Superior temporal gyrus (tissue), 1 donor: ENCODE measurements around the gene FHOD3.
A peak's percentile ranks its signal among the peaks of the same experiment; 100 is the strongest.
"Not testable (repeated sequence)": the region's sequence is repeated elsewhere in the genome, so short reads cannot be mapped to it uniquely, and the experiment has no call there.

ENCODE experiments used
- DNase-seq: peaks from one replicate; pipeline ENCODE4 v3.0.0-alpha.2; 2016; ENCODE audit errors: extremely low spot score

FHOD3 gene

GRCh38 chr18:36350251-36350651, 52.7 kb downstream of the FHOD3 start:
- DNase-seq, result no peak

DNA sequence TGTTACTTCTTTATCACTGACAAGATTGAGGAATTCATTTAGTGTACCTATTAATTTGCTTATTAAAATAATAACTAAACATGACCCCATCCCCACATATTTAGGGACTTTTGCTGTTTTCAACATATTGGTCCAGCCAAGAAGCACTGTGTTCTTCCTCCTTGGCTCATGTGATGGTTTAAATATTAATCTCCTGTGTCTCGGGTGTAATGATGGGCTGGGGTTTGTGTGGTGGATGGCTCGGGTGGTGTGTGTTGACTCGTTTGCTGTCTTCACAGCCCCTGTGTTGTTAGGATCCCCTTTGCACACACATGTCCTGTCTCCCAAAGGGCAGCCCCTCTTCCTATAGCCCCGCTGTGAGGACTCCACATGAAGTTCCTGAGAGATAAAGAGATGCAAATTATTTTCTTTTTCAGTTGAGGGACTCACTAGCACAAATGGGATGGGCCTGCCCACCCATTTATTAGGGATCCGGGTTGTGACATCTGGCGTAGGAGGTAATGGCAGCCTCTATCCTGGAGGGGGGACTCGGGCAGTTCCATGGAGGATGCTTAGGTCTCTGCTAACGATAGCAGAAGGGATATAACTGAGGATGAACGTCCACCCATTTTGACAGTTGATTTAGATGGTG, 53.4 kb downstream of the FHOD3 start:
- DNase-seq, result no peak

- DNase-seq, result peak; percentile 63
Observed at GRCh38 chr18:36352384-36352783, 54.9 kb downstream of the FHOD3 start.

- DNase-seq, result no peak
Observed at GRCh38 chr18:36354989-36355388, 57.5 kb downstream of the FHOD3 start.

GRCh38 chr18:36355511-36355910, 58.0 kb downstream of the FHOD3 start:
- DNase-seq, result no peak

- DNase-seq, result not testable (repeated sequence)
Observed at GRCh38 chr18:36356741-36357140, 59.2 kb downstream of the FHOD3 start.

GRCh38 chr18:36358141-36358540, 60.6 kb downstream of the FHOD3 start:
- no peak for DNase-seq

DNA sequence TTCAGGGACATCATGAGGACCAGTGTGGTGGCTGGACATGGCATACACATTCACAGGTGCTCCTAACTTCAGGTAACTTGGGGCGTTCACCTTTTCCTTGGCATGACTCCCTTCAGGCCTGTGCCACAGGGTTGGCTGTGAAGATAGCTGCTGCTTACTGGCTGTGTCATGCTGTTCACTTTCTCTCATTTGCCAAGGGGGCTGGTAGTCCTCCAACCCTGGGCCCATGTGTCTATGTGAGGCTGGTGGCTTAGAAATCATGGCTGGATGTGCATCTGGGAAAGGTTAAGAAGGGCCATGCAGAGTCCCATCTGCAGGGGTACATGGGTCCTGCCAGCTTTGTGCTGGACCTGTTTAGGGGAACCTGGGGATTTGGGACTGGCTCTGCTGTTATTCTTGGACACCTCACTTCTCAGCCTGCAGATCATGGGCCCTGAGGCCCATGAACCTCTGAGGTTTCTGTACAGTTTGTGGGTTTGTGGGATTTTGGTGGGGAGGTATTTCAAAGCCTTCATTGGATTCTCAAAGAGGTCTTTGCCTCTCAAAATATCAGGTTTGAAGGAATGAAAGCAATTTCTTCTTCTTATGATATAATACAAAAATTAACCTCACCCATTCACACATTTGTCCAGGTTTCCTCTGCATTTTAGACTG, 62.9 kb downstream of the FHOD3 start:
- DNase-seq, result no peak

- no peak for DNase-seq
Observed at GRCh38 chr18:36364911-36365624, 67.6 kb downstream of the FHOD3 start.

GRCh38 chr18:36365836-36366775, 68.6 kb downstream of the FHOD3 start:
- DNase-seq, result no peak

- no peak for DNase-seq
Observed at GRCh38 chr18:36366994-36367839, 69.7 kb downstream of the FHOD3 start.

DNA sequence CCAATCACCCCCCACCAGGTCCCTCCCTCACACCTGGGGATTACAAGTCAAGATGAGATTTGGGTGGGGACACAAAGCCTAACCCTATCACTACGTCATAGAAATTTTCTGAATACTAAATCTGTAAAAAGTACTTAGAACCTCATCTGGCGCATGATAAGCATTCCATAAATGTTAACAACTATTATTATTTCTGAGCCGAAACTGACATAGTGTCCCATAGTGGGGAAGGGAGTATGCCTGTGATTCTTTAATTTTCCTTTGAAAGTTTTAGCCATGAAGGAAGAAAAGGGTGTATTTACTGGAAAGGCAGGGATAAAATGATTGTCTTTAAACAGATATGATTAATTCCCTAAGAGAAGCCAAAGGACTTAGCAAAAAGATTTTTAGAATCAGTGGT, 71.4 kb downstream of the FHOD3 start:
- no peak for DNase-seq

DNA sequence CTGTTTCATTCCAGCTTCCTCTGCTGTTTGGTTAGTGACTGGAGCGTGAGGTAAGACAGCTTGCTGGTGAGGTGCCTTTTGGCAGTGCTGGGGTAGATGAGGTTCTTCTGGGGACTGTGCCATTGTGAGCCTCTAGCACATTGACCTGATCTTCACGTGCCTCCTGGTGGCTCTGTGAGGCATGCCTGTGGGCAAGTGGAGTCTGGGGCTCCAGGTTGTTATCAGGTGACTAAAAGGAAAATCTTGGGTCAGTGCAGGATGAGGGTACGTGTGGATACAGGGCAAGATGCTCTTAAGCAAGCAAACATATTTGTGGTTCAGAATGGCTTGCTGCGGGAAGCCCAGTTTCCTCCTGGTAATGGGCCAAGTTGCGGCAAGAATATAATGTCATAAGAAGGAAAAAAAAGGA, 75.4 kb downstream of the FHOD3 start:
- DNase-seq, result no peak

DNA sequence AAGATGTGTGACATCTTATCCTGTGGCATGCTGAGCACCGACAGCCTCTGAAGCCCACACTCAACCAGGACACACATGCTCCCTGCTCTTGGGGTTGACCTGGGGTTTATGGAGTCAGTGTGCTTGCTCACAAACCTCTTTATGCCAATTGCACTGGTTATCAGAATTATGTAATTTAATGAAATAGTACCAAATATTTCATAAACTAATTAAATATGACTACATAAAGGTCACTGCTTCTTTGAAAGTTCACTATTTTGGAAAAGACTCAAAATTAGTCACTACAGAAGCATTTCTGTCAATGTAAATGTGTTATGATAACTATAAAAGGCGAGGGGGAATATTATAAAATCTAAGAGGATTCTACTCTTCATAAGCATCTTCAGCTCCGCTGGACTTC, 76.7 kb downstream of the FHOD3 start:
- DNase-seq, result no peak

DNA sequence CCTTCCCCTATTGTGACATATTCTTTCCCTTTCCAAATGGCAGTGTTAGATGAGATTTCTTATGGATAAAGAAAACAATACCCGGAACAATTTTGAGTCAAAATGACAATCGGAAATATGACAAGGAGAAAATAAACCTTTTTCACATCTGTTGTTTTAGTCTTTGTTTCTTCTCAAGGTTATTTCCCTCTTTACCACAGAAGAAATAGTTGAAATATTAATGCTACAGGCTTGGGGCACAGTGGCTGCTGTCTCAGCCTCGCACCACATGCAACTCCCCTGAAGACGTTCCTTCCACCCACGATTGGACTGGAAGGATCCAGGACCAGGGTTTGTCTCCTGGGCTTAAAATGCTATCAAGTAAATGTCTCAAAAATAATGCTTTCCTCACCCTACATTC, 77.6 kb downstream of the FHOD3 start:
- no peak for DNase-seq

DNA sequence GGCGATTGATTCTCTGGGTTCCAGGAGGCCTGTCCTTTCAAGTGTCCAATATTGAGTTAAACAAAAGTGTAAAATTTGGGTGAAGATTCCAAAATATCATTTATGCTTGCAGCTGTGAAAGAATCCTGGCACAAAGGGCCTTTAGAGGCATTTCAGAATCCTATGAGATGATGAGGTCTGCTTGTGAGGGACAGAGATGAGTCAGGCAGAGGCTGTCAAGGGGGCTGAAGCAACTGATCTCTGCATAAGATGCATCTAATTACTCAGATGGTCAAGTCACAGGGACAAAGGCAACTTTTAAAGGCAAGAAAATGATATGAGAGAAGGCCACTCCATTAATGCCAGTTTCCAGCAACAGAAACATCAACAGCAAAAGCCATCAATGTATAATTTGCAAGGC, 78.8 kb downstream of the FHOD3 start:
- no peak for DNase-seq

- DNase-seq, result no peak
Observed at GRCh38 chr18:36377626-36378025, 80.1 kb downstream of the FHOD3 start.

DNA sequence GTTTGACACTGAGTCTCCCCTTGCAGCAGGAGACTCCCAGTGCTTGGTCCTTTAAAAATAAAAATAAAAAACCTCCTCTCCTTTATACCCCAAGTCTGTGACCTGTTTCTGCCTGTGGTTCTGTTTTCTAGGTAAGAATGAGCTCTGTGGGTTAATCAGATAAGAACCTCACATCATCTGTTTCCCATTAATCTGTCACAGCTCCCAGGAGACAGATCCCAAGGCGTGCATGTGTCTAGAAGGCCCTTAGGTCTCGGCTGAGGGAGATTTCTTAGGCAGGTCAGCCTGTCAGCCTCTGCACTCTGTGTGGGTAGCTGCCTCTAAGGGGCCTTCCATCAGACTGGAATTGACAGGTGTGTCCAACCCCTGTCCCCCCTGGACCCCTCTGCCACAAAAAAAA, 80.7 kb downstream of the FHOD3 start:
- no peak for DNase-seq

DNA sequence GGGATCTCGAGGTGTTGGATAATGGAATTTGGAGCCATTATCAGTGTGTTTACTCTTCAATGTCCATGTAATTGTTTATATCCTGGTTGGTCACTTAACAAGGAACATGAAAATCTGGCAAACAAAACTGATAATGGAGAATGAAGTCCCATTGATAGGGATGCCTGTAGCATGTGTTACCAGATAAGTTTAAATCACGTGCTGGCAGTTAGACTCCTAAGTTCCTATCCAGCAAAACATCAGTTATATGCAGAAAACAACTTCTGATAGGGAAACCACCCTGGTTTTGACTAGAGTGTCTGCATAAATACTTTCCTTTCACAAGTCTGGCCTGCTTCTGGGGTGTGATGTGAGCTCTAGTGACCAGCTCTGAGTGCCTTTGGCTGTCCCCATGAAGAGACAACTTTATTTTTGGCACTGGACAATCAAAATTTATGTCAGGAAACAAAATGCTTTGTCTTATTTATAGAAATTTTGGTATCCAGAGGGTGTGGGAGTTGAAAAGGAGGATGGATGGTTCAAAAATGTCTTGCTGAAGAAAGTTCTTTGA, 82.0 kb downstream of the FHOD3 start:
- DNase-seq, result no peak

- DNase-seq, result no peak
Observed at GRCh38 chr18:36380173-36380827, 82.8 kb downstream of the FHOD3 start.
